GM12873 (cell line): ENCODE measurements around the gene UGT1A9.

ENCODE experiments used
- CTCF ChIP-seq: IDR thresholded peaks from 2 replicates; pipeline ENCODE4 v1.5.1; 2012; ENCODE audit warnings: low read depth, mild to moderate bottlenecking, moderate library complexity, low read length, control low read depth; ENCODE audit not compliant: insufficient read depth; ENCODE audit errors: missing control alignments

The UGT1A9 gene

GRCh38 chr2:233807215-233807865, 135.6 kb downstream of the UGT1A9 start:
- TF ChIP-seq CTCF = no peak

- no peak for TF ChIP-seq CTCF
Measured at GRCh38 chr2:233807966-233808935, 136.6 kb downstream of the UGT1A9 start.

GRCh38 chr2:233810385-233810784, 138.7 kb downstream of the UGT1A9 start:
- no peak for TF ChIP-seq CTCF

GRCh38 chr2:233811087-233811486, 139.4 kb downstream of the UGT1A9 start:
- TF ChIP-seq CTCF = no peak

GRCh38 chr2:233811732-233812131, 140.0 kb downstream of the UGT1A9 start:
- TF ChIP-seq CTCF = no peak

GRCh38 chr2:233813236-233814055, 141.7 kb downstream of the UGT1A9 start:
- TF ChIP-seq CTCF = no peak
